Memory B cell (primary cell): ENCODE data around the gene GLT1D1.

Experiments used
- ATAC-seq: fragments of 150-1000 bp; cut with Tn5 transposase; 2 replicates; pipeline ENCODE4 v1.10.0; 2021; ENCODE audit warnings: low read depth, mild to moderate bottlenecking, moderate library complexity
- DNase-seq, 2 donors: peaks; one replicate each; pipeline ENCODE4 v3.0.0; 2022; ENCODE audit warnings: low spot score in 2 of 2
- H3K27ac Mint-ChIP-seq: one replicate; pipeline ENCODE4 v1.8.0; 2022; ENCODE audit warnings: mild to moderate bottlenecking, moderate library complexity, mixed read lengths
- H3K27me3 Mint-ChIP-seq: one replicate; pipeline ENCODE4 v1.8.0; 2022; ENCODE audit warnings: mixed read lengths
- H3K36me3 Mint-ChIP-seq: one replicate; pipeline ENCODE4 v1.8.0; 2022; ENCODE audit warnings: mild to moderate bottlenecking, mixed read lengths
- H3K4me1 Mint-ChIP-seq: one replicate; pipeline ENCODE4 v1.8.0; 2022; ENCODE audit warnings: mixed read lengths
- H3K4me3 Mint-ChIP-seq: one replicate; pipeline ENCODE4 v1.8.0; 2022; ENCODE audit warnings: mild to moderate bottlenecking, moderate library complexity, mixed read lengths
- H3K9me3 Mint-ChIP-seq: one replicate; pipeline ENCODE4 v1.8.0; 2022; ENCODE audit warnings: mixed read lengths

Gene GLT1D1

GRCh38 chr12:129028844-129029243 is 175.6 kb downstream of the GLT1D1 start:
- peaks cover 9% of the 10 kb centered on the region for H3K27me3 Mint-ChIP-seq
- ATAC-seq (no peak), DNase-seq (no peak)
- no peaks in the 10 kb centered on the region for H3K4me1 Mint-ChIP-seq
- H3K4me3 Mint-ChIP-seq = no peak overlapping the region
- H3K36me3 Mint-ChIP-seq = no peaks in the 10 kb centered on the region
- no peak overlapping the region for H3K27ac Mint-ChIP-seq
- no peaks in the 10 kb centered on the region for H3K9me3 Mint-ChIP-seq
